GM15510 (cell line): ENCODE measurements around the gene ASGR2.

Experiments
- POLR2A ChIP-seq: IDR thresholded peaks from 3 replicates; pipeline ENCODE4 v1.6.1; 2011; ENCODE audit warnings: borderline replicate concordance; ENCODE audit not compliant: insufficient read length; ENCODE audit errors: extremely low read depth

Gene ASGR2

GRCh38 chr17:7074931-7075330, 39.7 kb downstream of the ASGR2 start:
- no peak for TF ChIP-seq POLR2A

DNA sequence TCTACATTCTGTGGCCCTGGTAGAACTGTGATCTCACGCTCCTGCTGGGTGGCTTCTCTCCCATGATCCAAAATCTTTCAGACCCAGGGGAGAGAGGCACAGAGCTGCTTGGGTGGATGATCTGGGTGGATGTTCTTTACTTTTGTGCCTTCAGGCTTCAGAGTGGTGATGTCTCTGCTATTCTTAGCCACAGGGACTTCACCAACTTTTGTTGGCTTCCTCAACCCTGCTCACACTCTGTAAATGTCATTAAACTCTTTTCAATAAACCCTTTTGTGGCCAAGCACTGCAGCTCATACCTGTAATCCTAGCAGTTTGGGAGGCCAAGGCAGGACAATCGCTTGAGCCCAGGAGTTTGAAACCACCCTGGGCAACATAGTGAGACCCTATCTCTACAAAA, 42.2 kb downstream of the ASGR2 start:
- TF ChIP-seq POLR2A = no peak

DNA sequence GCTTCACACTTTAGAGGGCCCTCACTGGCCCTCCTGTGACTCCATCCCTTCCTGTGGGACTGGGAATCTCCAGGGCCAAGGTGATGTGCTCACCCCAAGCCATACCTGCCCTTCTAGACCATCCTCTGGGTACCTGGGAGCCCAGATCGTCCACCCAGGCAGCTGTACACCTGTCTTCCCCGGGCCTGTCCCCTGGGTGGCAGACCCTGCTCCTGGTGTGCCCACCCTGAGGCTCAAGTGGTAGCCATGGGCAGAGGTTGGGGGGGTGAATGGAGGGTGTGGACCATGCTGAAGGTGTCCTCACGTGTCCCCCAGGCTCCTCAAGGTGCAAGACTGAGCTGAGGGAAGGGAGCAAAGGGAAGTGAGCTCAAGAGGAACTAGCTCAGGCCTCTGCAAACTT, 43.9 kb downstream of the ASGR2 start:
- no peak for TF ChIP-seq POLR2A

GRCh38 chr17:7068268-7068667, 46.4 kb downstream of the ASGR2 start:
- TF ChIP-seq POLR2A = no peak

DNA sequence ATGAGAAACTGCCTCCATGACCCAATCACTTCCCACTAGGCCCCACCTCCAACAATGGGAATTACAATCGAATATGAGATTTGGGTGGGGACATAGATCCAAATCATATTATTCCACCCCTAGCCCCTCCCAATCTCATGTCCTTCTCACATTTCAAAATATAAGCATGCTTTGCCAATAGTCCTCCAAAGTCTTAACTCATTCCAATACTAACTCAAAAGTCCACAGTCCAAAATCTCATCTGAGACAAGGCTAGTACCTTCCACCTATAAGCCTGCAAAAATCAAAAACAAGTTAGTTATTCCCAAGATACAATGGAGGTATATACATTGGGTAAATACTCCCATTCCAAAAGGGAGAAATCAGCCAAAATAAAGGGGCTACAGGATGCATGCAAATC, 47.4 kb downstream of the ASGR2 start:
- no peak for TF ChIP-seq POLR2A

- no peak for TF ChIP-seq POLR2A
Observed at GRCh38 chr17:7064261-7064660, 50.4 kb downstream of the ASGR2 start.

DNA sequence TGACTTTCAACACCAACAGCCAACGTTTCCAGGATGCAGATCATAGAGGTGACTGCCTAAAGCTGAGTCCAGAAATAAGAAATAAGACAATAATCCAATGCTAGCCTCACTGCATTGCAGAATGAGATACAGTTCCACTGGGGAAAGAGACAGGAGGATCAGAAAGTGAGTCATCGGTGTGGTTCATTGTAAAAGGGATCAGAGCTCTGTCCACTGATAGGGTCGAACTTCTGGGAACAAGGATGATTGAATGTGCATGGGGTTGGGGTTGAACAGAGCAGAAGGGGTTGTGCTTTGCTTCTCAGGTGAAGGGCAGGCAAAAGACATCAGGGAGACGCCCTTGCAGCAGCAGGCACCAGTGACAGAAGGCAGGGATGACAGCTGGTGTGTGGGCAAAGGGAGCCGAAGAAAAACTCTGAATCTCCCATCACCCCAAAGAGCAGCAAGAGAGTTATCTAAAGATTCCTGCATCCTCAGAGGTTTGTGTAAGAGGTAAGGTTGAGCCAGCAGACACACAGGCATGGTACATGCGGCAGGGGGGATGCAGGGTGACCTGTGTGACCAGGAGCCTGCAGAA, 51.0 kb downstream of the ASGR2 start:
- TF ChIP-seq POLR2A = no peak

GRCh38 chr17:7060165-7060891, 54.3 kb downstream of the ASGR2 start:
- TF ChIP-seq POLR2A = no peak

DNA sequence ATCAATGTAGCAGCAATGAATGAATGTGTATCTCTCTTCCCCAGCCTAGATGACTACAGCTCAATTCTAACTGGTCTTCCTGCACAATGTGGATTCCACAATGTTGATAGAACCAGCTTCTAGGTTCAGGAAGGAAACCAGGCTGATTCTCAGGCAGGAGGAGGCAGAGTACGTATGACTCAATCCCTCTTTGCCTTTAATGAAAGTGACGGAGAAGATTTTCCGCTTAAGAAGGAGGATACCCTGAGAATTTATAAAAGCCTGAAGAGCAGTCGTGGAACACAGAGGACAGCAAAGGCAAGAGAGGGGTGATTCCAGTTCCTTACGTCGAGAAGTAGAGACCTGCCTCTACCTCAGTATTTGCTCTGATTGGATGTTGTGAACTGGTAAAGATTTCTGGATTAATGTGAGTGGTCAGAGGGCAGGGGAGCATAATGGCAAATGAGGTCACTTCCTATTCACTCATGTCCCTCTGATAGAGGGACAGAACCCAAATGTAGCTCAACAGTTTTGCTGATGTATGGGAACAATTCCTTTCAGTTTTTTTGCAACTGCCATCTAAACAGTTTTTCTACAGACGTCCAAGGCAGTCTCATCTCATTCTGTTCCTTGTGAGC, 55.7 kb downstream of the ASGR2 start:
- no peak for TF ChIP-seq POLR2A

DNA sequence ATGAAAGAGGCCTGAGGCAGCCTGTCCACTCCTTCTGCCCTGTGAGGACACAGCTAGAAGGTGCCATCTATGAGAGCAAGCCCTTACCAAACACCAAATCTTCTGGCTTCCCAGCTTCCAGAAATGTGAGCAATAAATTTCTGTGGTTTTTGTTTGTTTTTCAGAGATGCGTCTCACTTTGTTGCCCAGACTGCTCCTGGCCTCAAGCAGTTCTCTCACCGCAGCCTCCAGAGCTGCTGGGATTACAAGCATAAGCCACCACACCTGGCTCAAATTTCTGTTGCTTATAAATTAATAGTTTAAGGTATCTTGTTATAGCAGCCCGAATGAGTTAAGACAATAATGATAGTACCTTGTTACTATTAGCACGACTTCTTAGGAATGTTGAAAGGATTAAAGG, 58.2 kb downstream of the ASGR2 start:
- TF ChIP-seq POLR2A = no peak
